Measurements from ENCODE around the gene C5orf15.

DNA sequence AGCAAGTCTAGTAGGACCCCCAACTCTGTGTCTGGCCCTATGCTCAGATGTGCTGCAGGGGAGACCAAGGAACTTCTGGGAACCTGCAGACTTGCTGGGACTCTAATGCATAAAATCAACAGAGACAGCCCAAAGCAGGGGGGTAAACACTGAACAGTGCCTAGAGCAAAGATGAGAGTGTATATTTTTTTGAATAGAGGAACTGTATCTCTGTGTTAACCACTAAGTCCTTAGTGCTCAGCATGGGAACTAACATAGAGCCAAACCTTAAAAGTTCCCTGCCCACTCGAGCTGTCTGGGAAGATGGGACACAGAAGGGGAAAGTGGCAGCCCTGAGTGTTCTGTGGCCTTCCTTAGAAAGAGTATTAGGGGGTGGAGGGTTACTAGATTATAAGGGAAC is 51.9 kb downstream of the C5orf15 start:
- TF ChIP-seq, protein P1, sequence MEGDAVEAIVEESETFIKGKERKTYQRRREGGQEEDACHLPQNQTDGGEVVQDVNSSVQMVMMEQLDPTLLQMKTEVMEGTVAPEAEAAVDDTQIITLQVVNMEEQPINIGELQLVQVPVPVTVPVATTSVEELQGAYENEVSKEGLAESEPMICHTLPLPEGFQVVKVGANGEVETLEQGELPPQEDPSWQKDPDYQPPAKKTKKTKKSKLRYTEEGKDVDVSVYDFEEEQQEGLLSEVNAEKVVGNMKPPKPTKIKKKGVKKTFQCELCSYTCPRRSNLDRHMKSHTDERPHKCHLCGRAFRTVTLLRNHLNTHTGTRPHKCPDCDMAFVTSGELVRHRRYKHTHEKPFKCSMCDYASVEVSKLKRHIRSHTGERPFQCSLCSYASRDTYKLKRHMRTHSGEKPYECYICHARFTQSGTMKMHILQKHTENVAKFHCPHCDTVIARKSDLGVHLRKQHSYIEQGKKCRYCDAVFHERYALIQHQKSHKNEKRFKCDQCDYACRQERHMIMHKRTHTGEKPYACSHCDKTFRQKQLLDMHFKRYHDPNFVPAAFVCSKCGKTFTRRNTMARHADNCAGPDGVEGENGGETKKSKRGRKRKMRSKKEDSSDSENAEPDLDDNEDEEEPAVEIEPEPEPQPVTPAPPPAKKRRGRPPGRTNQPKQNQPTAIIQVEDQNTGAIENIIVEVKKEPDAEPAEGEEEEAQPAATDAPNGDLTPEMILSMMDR (optimal IDR thresholded peaks at IDR 0.05 in 1 of 3, IDR thresholded peaks at IDR 0.05 in 1 of 3, conservative IDR thresholded peaks at IDR 0.05 in 1 of 3; ENCODE audit: extremely low read depth in 1 of 3, insufficient read depth in 2 of 3, low read length in 3 of 3) = no peak
- TF ChIP-seq EZH2 (IDR thresholded peaks at IDR 0.05; ENCODE audit: low read length) = no peak
